Measurements from ENCODE around the gene C9. TPM values are rescaled to one million over a fixed set of nuclear protein-coding genes. Genes with fewer than 3 reads are reported as not detected.

Gene C9
- total RNA-seq (1,000 to 10,000 TPM in 1 of 2 donors, 100 to 1,000 TPM in 1; 128 to 3,238 TPM), polyA plus RNA-seq (100 to 1,000 TPM; 656 to 839 TPM)

- Histone ChIP-seq H3K27me3 (ENCODE audit: control insufficient read depth in 4 of 4, insufficient read depth in 4 of 4, low read length in 3 of 4) (no peaks in the 10 kb centered on the region), H3K4me1 (ENCODE audit: control insufficient read depth in 4 of 4, insufficient read depth in 4 of 4, low read length in 3 of 4) (peaks cover 0 to 33% (median 16%) of the 10 kb centered on the region in 4 donors), H3K4me3 (ENCODE audit: low read depth in 1 of 3, low read length in 3 of 3) (peak within 1 kb of the TSS; percentile 60 to 85 (median 77)), H3K36me3 (ENCODE audit: control insufficient read depth in 4 of 4, insufficient read depth in 3 of 4, low read depth in 1 of 4, low read length in 3 of 4) (peaks cover 0 to 3% (median 1%) of the 10 kb centered on the region in 4 donors), H3K27ac (ENCODE audit: low read depth in 1 of 2, low read length in 2 of 2) (peak within 1 kb of the TSS; percentile 81 to 90), H3K9ac (ENCODE audit: low read depth in 1 of 2, low read length in 2 of 2) (peak within 1 kb of the TSS; percentile 73 to 98), H3K9me3 (ENCODE audit: control insufficient read depth in 4 of 4, low read length in 3 of 4) (no peaks in the 10 kb centered on the region)
- DNase-seq (ENCODE audit: low spot score) = no peak
- 29% methylated on average over 6 of the region's 6 CpGs for WGBS
- TF ChIP-seq REST (IDR thresholded peaks at IDR 0.05) (peak; percentile 95), HNF4A (conservative IDR thresholded peaks at IDR 0.05) (peak; percentile 97), GABPA (IDR thresholded peaks at IDR 0.05 in 1 of 2, conservative IDR thresholded peaks at IDR 0.05 in 1 of 2) (peak in 1 of 2 donors; percentile 48), SP1 (IDR thresholded peaks at IDR 0.05) (peak; percentile 96), MAX (IDR thresholded peaks at IDR 0.05) (peak; percentile 92), FOXA1 (IDR thresholded peaks at IDR 0.05) (peak; percentile 95), CTCF (IDR thresholded peaks at IDR 0.05; ENCODE audit: low read depth, low read length, missing input control) (no peak), ZBTB33 (IDR thresholded peaks at IDR 0.05) (peak; percentile 86), RXRA (IDR thresholded peaks at IDR 0.05) (peak; percentile 85 to 92), FOXA2 (IDR thresholded peaks at IDR 0.05) (peak; percentile 96), JUND (IDR thresholded peaks at IDR 0.05) (peak; percentile 59 to 77), TAF1 (conservative IDR thresholded peaks at IDR 0.05) (peak; percentile 100), HNF4G (IDR thresholded peaks at IDR 0.05) (peak; percentile 96), NR2F2 (IDR thresholded peaks at IDR 0.05) (no peak), YY1 (IDR thresholded peaks at IDR 0.05) (peak; percentile 95), EGR1 (IDR thresholded peaks at IDR 0.05; ENCODE audit: low read depth in 2 of 2) (peak in 1 of 2 donors; percentile 60), RAD21 (IDR thresholded peaks at IDR 0.05) (peak; percentile 51 to 53), ATF3 (IDR thresholded peaks at IDR 0.05) (peak; percentile 47)
Observed at GRCh38 chr5:39364367-39364766, at the start of gene C9. Gene C9, minus strand, starts transcription at chr5:39364495. Its CDS starts 31 bp downstream, at chr5:39364464.

Measured in liver (tissue), 9 donors.